HT-29 (cell line): ENCODE data around the gene BCS1L. TPM values are rescaled to one million over a fixed set of nuclear protein-coding genes. Genes with fewer than 3 reads are reported as not detected.

Source experiments
- total RNA-seq: library from RNA; depleted of rRNA; stranded (reverse); fragments of >200 nt; shearing (Covaris generic); gene quantifications from 2 replicates; pipeline ENCODE4 v1.2.3, GENCODE V29; 2014; rRNA removed

BCS1L gene
- total RNA-seq, 1 experiment from 2014 or later, result 54.2 TPM

Other genes starting within 250 kb of the BCS1L start
- 230 and 247 TPM in 2 replicates for gene VIL1, start 240.6 kb upstream of the BCS1L start, total RNA-seq
- 3.9 and 4.1 TPM in 2 replicates for gene USP37, start 91.3 kb upstream of the BCS1L start, total RNA-seq
- 60.1 and 64.3 TPM in 2 replicates for gene CNOT9, start 90.8 kb upstream of the BCS1L start, total RNA-seq
- gene PLCD4, start 51.8 kb upstream of the BCS1L start, total RNA-seq, result not detected in 2 replicates
- 22.9 and 24.3 TPM in 2 replicates for gene ZNF142, start 60 bp upstream of the BCS1L start, total RNA-seq
- gene RNF25, start 12.3 kb downstream of the BCS1L start, total RNA-seq, result 44.6 and 55.8 TPM in 2 replicates
- gene STK36, start 12.4 kb downstream of the BCS1L start, total RNA-seq, result 17.9 and 22.4 TPM in 2 replicates
- 22.8 and 33.3 TPM in 2 replicates for gene TTLL4, start 51.2 kb downstream of the BCS1L start, total RNA-seq
- gene CYP27A1, start 122.5 kb downstream of the BCS1L start, total RNA-seq, result 1.4 and 2.4 TPM in 2 replicates
- gene PRKAG3, start 172.1 kb downstream of the BCS1L start, total RNA-seq, result not detected in 2 replicates
- not detected in 2 replicates for gene WNT6, start 200.1 kb downstream of the BCS1L start, total RNA-seq
- 14.9 and 18.7 TPM in 2 replicates for gene WNT10A, start 221.2 kb downstream of the BCS1L start, total RNA-seq